Stimulated activated naive CD4-positive, alpha-beta T cell treated with Interleukin-2 at 50 U/mL for 16 hours (primary cell): ENCODE measurements around the gene OXCT1.
"Not testable (repeated sequence)": the region's sequence is repeated elsewhere in the genome, so short reads cannot be mapped to it uniquely, and the experiment has no call there.

Source experiments
- DNase-seq: peaks from one replicate; lab custom pipeline; 2025; lab: John Stamatoyannopoulos, UW

The OXCT1 gene

DNA sequence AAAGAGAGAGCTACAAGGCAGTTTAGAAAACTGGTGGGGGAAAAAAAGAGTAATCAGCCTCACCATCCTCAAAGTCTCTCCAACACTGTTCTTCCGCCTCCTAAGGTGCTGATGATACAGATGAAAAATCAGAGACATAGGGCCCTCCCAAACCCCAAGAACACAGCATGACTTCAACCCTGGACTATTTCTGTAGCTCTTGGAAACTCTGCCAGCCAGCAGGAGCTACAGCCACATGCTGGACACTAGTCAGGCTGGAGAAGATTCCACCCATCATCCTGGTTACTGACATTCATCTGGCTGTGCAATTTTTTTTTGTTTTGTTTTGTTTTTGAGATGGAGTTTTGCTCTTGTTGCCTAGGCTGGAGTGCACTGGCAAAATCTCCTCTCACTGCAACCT lies 42.4 kb downstream of the OXCT1 start:
- no peak for DNase-seq

DNA sequence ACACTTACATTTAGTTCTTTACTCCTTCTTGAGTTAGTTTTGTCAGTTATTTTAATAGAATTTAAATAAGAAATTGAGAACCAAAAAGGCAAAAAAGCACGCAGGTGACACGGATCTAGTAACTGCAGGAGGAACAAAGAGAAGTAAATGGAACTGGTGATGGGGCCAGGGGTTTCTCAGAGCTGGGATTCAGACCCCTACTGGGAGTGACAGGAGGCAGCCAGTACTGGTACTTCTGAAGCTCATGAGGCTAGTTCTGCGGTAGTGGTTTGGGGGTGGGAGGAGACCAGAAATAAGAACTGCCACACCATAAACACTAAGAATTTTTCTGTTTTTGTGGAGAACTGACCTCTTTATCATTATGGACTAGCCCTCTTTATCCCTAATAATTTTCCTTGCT lies 48.2 kb downstream of the OXCT1 start:
- no peak for DNase-seq

DNA sequence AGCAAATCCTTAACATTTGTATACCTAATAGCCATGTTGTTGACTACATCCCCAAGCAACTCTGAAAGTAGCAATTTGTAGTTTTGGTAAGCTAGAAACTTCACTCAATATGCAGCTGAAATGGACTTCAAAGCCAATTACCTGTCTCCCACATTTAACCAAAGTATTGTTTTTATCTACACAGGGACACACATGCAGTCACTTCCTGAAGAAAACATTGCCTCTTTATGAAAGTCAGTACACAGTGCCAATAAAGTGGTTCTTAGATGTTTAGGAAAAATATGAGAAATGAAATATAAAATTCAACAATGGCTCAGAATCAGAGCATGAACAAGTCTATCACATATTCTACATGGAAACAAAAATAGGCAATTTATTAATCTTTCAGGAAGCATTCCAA lies 49.2 kb downstream of the OXCT1 start:
- no peak for DNase-seq

DNA sequence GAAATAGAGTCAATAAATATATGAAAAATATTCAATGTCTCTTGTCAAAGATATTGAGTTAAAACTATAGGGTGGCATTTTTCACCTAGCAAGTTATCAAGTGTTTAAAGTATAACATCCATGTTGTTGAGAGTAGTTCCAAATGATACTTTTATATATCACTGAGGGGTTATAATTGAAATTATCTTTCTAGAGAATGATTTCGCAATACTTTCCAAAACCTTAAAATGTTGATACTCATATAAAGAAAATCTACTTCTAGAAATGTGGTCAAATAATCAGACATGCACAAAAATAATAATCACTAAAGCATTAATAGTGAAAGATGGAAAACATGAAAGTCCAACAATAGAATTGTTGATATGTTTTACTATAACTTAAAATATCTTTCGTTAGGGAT lies 50.1 kb downstream of the OXCT1 start:
- no peak for DNase-seq

DNA sequence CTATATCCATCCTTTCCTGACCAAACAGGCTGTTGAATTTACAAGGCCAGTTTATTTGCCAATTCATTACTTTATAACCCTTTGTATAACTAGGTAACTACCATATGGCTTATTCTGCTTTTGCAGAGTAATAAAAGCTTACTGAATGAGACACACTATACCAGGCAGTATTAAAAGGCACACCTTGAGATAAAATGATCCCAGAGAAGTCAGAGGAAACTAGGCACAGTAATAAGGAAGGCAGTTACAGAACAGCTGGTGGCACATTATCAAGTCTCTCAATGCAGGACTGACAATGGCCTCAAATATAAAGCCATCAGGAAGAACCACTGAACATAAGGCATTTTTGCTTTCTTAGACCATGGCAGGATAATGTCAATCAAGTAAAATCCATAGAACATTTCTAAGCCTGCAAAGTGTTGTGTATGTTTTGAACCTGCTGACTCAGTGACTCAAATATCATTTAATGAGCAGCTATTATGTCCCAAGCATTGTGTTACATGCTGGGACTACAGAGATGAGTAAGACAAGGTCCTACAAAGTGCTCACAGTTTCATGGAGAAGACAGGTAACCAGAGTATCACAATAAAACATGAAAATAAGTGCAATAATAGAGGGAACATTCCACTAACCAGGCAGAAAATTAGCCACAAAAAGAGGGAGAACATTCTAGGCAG lies 52.5 kb downstream of the OXCT1 start:
- DNase-seq: no peak

DNA sequence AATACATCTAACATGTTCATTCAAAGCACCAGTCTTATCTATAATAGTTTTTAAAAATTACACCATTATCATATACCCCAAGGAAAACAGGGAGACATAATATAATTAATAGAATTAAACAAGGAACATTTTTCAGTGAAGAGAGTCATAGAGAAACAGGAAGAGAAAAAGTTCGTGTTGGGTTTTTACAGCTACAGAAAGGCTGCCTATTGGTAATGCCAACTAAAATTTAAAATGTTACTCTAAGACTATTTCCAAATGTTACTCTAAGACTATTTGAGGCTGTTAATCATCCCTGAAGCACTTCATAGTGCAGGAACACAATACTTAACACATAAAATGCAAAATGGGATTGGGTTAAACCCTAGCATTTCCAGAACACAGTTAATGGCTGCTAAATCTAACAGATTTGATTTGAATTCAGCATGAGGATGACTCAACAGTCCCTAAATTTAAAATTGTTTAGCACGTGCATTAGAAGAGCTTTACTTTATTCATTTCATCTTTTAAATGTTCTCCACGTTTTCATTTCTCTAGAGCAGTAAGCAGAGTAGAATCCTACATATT lies 54.5 kb downstream of the OXCT1 start:
- DNase-seq: no peak

DNA sequence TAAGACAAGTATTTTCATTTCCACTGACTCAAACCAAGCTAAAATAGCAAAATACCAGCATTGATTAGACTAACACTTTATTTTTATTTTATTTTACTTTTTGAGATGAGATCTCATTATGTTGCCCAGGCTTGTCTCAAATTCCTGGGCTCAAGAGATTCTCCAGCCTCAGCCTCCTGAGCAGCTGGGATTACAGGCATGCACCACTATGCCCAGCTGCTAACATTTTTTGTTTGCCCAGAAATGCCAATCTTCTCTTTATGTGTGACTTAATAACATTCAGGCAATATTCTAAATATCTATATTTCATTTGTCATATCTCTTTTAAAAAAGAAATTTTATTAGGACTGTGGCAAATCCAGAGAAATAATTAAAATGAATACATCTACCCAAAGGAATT lies 55.0 kb downstream of the OXCT1 start:
- DNase-seq: no peak

DNA sequence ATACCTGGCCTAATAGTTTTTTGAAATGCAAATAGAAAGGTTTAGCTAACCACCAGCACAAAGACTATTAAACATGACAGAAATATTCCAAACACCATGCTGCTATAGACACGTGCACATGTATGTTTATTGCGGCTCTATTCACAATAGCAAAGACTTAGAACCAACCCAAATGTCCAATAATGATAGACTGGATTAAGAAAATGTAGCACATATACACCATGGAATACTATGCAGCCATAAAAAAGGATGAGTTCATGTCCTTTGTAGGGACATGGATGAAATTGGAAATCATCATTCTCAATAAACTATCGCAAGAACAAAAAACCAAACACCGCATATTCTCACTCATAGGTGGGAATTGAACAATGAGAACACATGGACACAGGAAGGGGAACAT lies 55.9 kb downstream of the OXCT1 start:
- not testable (repeated sequence) for DNase-seq

DNA sequence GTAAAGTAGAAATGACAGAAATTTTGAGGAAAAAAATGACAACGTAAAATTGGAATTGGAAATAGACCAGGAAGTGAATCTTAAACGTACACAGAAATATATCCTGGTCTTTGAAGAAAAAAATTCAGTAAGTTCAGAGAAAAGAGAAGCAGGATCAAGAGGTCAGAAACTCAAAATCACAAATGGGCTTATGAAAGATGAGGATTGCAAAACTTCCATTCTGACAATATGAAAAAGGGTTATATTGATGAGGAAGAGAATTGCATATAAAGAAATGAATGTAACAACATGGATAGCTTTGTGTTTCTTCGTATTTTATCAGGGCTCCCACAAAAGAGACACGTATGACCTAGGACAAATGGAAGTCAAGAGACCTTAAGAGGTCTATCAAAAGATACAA lies 58.1 kb downstream of the OXCT1 start:
- DNase-seq: no peak

DNA sequence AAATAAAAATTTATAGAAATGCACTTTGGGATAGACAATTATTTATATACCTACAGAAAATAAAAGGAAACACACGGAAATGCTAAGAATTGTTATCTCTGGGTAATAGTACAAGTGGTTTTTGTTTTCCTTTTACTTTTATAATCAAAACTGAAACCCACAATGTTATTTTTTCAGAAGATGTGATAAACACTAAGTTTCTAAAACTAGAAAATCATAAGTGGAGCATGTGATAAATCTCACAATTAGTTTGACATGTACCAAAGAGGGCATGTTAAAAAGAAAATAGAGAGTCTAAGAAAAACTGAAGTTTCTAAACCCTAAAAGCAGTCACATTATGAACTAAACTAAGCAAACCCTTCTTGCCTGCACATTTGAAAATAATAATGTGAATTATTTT lies 61.1 kb downstream of the OXCT1 start:
- DNase-seq: no peak

DNA sequence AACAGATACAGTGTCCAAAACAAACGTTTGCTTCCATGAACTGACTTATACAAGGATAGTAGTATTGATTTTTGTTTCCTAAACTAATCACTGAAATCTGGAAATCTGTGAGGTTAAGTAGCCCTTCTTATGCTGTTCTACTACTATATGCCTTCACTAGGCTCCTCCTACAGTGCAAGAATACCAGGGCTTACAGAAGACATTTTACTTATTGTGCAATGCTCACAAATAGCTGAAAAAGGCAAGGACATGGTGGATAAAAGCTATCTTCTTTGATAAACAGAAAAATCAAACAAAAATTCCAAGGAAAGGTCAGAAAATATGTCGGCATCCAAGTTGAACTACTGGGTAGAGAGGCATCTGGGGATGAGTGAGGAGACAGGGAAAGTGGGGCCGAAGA lies 61.9 kb downstream of the OXCT1 start:
- DNase-seq: no peak

DNA sequence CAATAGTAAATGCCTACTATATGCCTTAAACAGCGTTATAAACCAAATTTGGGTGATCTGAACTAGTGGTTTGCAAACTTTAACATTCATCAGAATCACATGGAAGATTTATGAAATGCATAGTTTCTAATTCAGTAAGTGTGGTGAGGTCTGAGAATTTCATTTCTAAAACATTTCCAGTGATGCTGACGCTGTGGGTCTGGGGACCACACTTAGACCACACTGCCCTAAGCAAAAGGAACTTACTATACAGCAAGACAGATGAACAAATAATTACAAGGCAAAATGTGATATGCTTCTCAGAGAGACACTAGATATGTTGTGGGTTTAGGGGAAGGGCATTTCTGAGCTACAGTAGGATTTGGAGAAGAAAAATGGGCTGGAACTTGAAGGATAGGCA lies 72.6 kb downstream of the OXCT1 start:
- DNase-seq: no peak

DNA sequence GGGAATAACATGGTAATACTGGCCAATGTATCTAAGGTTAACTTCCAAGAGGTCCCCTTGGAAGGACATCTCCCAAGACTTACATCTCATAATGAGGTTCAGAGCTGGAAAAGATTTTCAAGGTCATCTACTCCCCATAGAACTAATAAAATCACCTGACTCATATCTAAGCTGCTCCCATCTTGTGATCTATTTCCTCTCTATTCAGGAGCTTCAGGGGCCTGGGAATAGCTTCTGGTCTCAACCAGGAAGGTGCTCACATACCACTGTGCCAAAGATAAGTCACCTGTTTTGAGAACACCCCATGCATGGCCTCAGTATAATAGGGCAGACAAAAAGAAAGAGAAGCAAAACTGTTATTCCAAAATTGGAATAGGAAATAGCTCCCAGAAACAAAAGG lies 74.2 kb downstream of the OXCT1 start:
- no peak for DNase-seq

DNA sequence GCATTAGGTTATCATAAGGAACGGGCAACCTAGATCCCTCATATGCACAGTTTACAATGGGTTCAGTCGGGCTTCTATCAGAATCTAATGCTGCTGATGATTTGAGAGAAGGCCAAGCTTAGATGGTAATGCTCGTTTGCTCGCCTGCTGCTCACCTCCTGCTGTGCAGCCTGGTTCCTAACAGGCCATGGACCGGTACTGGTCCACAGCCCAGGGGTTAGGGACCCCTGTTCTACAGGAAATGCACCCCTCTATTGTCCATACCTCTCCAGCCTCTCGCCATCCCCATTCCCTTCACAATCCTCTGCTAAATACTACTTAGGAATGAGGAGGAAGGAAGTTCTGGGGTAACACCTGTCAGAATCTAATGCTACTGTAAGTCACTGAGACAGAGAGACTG lies 75.1 kb downstream of the OXCT1 start:
- no peak for DNase-seq

DNA sequence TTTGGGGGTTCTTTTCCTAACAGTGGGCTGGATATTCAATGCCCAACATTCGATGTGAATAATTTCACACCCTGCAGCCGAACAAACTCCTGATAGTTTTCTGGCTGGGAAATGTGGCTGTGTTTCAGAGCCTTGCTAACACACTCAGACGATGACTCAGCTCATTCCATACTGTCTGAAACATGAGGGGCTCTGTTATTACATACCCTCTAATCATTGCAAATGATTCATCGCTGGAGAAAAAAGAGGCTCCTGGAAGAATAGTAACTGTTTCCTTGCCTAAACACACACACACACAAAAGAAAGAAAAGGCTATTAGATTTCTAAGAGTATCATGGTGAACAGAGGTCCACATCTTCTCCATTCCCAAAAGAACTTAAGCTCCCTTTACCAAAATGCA lies 75.8 kb downstream of the OXCT1 start:
- no peak for DNase-seq

DNA sequence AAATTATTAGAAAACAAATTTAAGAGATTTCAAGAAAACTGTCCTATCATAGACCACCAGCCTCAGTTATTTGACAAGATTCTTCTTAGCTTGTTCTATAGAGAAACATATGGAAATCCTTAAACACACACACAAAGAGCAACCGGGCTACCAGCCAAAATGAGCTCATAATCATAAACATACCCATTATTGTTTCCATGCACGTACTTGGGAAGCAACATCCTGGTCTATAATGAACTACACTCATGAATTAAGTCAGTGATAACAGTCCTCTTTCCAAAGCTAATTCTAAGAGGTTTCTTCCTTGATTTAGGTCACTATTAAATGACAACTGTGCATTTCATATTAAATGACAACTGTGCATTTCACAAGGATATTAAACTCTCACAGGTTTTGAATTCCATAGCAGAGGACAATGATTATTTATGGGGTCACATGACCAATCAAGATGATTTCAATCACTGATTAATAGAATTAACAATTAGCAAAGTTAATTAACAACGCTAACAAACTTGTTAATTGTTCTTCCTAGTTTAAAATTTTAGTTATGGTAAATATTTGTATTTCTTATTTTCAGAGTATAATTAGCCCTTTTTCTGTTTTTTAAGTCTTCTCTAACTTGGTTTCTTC lies 77.0 kb downstream of the OXCT1 start:
- DNase-seq: no peak

DNA sequence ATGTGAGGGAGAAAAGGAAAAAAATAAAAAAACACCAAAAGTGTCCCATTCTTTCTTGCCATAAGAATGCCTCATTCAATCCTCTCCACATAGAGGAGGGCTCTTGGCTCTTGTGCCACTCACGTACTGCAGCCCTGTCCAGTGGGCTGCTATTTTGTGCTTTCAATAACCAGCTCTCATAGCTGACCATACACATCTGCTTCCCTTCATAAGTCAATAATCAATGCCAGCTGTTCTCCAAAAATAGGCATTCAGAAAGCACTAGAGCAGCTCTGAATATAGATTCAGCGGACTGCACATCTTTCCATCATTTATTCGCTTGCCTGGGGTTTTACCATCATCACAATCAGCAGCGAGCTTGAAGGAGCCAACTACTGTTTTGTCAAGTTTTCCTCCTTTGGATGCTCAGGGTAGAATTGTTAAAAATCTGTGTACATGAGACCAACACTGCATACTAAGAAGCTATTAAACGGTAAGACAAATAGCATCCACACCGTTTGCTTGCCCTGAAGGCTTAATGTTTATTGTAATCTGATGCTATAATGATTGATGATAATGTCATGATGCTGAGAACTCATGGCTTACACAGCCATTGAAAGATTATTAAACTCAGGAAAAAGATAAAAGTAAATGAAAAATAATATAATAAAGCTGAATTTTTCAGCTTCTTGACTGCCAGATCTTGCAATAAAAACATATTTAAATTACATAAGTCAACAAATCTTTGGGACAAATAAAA lies 80.0 kb downstream of the OXCT1 start:
- DNase-seq: no peak

DNA sequence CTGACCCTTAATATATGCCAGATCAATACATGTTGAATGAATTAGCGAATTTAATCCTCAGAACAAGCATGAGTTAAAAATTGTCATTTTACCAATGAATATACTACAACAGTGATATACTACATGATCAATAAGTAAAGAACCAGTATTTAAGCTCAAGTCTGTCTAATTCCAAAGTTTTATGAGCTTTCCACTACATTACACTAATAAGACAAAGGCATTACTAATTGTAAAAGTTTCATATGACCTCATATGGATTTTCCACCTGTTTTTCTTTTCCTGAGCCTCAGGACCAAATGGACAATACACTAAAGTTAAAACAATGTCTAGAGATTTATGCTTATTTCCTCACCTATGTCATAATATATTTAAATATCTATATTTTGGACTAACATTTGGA lies 80.8 kb downstream of the OXCT1 start:
- no peak for DNase-seq

DNA sequence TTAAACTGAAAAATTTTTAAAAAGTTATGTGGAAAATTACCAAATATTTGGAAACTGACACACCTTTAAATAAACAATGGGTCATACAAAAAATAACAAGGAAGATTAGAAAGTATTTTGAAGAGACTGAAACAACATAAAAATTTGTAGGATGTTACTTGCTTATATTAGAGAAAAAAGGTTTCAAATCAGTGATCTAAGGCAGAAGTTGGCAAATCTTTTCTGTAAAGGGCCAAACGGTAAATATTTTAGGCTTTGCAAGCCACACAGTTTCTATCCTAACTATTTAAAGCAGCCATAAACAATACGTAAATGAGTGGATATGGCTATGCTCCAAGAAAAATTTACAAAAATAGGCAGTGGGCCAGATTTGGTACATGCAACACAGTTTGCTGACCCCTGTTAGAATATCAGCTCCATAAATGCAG lies 81.3 kb downstream of the OXCT1 start:
- no peak for DNase-seq

DNA sequence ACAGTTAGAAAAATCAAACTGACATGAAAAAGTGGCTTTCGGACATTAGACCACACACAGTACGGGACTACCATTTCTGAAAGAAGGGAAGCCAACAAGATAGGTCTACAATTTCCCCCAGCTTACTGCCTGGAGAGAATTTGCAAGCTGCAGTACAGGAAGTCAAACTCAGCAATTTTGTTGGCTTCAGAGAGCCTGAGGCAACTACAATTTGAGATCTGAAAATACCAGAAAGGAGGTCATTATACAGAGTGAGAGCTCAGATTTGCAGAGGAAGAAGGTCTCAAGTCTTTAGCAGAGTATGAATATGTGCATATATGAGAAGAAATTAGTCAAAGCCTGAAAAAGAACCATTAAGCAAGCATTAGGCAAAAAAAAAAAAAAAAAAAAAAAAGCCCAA lies 83.0 kb downstream of the OXCT1 start:
- DNase-seq: no peak

DNA sequence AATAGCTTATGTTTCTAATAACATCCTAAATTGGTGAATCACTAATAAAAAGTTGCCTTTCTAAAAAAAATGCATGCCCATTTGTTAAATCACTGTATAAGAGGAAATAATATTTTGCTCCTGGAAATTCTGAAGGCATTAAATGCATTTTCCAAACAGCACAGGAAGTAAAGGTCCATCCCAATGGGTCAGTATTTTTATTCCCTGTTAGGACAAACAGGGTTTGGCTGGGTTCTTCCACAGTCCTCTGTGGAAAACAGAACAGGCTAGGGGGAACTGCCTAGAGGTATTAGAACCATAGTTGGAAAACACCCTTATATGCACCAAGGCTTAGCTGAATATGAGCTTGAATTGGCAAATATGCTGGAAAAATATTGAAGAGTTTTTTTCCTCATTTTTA lies 85.2 kb downstream of the OXCT1 start:
- no peak for DNase-seq

DNA sequence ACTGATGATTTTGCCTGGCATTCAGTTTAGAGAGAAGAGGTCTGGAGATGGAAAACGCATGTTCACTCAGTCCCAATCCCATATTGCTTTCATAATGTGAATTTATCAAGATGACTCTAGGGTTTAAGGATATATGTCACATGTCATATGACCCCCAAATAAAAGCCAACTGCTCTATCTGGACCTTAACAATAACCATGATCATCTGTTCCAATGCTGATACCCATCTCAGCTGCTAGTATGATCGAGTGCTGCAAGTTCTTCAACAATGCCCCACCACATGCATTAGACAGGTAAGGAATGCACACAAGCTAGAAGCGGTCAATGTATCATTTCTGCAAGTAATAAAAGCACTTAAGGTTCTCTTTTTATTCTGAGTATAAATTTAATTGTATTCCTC lies 91.8 kb downstream of the OXCT1 start:
- DNase-seq: no peak

DNA sequence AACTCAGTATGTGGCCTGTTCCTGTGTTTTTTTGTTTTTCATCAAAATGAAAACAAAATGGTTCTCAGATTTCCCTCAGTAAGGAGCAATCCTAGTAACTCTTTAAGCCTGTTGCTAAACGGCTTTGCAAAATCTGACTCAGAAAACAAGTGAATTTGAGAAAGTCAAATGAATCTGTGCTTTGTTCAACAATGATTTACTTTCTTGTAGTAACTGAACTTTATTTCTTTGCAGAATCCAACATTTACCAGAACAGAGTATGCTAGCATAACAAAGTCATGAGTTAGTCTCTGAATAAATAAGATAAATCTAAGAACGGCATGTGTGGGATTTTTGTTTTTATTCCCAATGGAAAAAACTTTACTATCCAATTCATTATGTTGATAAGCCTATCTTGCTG lies 93.8 kb downstream of the OXCT1 start:
- DNase-seq: no peak
